SK-N-SH (cell line): ENCODE data around the gene SEMA3G.

Experiments used
- CHD2 ChIP-seq: fragments of 150-350 bp; IDR thresholded peaks from 2 replicates; pipeline ENCODE4 v1.6.1; 2018; ENCODE audit warnings: low read length; ENCODE audit not compliant: partially characterized antibody
- CTCF ChIP-seq: fragments of 200-600 bp; sonication (generic); IDR thresholded peaks from 2 replicates; pipeline ENCODE4 v1.6.1; 2017; ENCODE audit warnings: antibody characterized with exemption, mild to moderate bottlenecking, moderate library complexity
- EZH2phosphoT487 ChIP-seq: fragments of 200-600 bp; sonication (generic); IDR thresholded peaks from 2 replicates; pipeline ENCODE4 v1.6.1; 2017; ENCODE audit warnings: low read depth, mixed run types, mild to moderate bottlenecking, antibody characterized with exemption, moderate library complexity, borderline replicate concordance
- FOXJ3 ChIP-seq: sonication (generic); formaldehyde crosslinking; IDR thresholded peaks from 2 replicates; pipeline ENCODE4 v1.5.1; 2020; ENCODE audit warnings: mild to moderate bottlenecking, missing genetic modification reagents
- FOXM1 ChIP-seq: IDR thresholded peaks from 2 replicates; pipeline ENCODE4 v1.4.0; 2012; ENCODE audit warnings: low read depth, mild to moderate bottlenecking

- no peak for TF ChIP-seq CTCF
- TF ChIP-seq FOXM1: no peak
- no peak for TF ChIP-seq EZH2phosphoT487
- TF ChIP-seq FOXJ3 (CRISPR knock-in tag): no peak
- TF ChIP-seq CHD2: no peak
Measured at GRCh38 chr3:52488746-52489145, 43.8 kb upstream of the SEMA3G start.
